Glomerular visceral epithelial cell (primary cell): ENCODE measurements around the gene HAAO.

Source experiments
- DNase-seq: peaks from one replicate; pipeline ENCODE4 v3.0.0-alpha.2; 2016; ENCODE audit errors: extremely low spot score

Gene HAAO

DNA sequence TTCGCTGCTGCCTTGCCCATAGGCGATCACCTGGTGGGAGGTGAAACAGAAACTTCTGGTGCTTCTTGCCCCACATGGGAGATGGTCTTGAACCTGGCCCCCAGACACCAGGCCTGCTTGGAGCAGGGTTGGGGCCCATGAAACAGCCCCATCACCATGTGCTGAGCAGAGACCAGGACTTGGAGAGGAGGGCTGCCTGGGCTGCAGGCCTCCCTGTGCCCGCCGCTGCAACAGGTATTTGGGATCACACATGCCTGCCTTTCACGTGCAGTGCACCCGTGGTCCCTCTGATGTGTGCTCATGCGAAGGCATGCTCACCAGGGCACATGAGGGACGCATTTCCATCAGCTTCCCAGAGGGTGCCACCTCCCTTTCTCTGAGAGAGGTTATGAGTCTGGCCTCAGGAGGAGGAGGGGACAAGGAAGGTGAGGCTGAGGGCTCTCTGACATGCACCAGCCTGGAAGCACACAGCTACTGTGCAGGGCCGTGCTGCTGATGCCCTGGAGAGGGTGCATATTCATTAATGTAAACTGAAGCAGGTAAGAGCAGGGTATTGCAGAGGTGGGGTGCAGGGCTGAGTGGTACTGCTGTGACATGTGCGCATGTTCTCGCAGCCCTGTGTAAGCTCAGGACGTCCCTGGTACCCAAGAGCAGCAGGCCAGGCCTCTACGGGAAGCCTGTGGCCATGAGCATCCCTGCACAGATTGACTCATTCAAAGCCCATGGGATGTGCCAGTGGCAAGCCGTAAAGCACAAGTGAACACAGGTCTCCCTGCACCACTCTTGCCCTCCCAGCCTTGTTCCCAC lies 24.3 kb downstream of the HAAO start:
- no peak for DNase-seq

DNA sequence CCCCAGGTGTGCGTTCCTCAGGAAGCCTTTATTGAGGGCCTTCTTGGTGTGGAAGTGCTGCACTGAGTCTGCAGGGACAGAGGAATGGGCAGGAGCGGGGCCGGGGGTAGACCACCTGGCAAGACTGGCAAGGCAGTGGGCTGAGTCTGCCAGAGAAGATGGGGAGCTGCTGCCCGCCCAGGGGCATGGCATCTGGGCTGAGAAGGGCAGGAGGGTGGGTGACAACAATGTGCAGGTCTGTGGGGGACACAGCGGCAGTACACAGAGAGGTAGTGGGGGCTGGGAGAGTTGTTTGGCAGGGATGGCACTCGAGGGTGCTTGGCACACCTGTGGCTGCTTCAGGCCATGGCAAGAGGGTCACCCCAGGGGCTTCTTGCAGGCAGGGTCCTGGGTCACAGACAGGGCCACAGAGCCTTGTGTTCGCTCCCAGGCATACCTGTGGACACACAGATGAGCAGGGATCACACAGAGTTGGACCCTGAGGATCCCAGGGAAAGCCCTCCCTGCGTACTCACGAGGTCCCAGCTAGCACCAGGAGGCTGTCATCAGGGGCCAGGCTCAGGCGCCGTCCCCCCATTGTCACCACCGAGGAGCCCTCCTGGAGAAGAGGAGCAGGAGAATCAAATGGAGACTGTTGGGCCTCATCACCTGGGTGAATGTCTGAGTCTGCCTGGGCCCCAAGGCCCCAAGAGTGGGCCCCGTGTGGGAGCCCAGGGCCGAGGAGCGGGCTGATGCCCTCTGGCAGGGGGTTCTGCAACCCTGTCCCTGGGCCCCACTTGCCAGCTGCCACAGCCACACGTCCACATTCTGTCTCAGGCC lies 25.1 kb downstream of the HAAO start:
- no peak for DNase-seq

DNA sequence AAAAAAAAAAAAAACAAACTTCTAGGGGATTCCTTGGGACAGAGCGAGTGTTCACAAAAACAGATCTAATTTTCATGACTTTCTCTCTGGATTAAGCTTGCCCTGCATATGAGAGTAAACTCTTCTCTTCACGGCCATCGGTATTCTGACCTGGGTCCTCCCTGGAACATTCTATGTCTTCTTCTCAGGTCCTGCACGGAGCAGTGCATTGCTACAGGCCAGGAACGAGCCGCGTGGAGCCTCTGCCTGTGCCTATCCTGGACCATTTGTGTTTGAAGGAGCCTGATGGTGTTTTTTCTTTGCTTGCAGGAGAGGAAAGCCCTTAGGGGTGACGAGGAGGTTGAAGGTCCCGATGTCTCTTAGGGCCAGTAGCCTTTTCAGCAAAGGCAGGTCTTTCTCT lies 26.7 kb downstream of the HAAO start:
- DNase-seq: no peak

DNA sequence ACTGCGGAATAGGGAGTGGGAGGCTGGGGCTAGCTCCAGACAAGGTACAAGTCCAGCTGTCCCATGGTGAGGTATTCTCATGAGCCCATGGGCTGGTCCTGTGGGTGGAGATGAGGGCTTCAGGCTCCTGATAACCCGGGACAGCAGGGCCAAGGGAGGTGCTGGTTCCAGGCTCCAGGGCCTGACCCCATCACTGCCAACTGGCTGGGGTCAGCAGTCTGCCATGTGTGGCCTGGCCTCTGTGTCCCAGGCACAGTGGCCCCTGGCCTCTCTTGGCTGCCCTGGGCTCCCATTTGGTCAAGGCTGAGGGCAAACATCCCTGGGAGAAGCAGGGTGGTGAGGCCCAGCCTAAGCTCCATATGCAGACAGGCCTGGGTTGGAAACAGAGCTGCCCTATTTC lies 27.5 kb downstream of the HAAO start:
- no peak for DNase-seq

DNA sequence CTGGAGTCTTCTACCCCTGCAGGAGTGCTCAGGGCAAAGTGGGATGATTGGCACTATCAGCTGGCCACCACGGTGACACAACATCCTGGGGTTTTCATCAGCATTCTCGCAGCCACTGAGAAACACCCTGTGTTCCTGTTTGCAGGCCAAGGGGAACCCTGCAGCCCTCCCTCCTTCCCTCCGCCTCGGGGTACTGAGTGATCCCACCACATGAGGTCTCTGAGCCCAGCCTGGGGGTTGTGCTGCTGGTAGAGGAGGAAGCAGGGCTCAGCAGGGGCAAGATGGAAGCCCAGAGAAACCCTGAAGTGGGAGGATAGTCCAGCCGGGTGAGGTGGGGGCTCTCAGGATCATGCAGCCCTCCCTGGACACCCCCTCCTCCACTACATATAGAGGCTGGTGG lies 28.3 kb downstream of the HAAO start, which contains the start of gene OXER1:
OXER1 (minus strand) TSS at position 40 of the 400 bp plus-strand sequence. CDS start 73 bp downstream, outside the sequence.
- DNase-seq: no peak

DNA sequence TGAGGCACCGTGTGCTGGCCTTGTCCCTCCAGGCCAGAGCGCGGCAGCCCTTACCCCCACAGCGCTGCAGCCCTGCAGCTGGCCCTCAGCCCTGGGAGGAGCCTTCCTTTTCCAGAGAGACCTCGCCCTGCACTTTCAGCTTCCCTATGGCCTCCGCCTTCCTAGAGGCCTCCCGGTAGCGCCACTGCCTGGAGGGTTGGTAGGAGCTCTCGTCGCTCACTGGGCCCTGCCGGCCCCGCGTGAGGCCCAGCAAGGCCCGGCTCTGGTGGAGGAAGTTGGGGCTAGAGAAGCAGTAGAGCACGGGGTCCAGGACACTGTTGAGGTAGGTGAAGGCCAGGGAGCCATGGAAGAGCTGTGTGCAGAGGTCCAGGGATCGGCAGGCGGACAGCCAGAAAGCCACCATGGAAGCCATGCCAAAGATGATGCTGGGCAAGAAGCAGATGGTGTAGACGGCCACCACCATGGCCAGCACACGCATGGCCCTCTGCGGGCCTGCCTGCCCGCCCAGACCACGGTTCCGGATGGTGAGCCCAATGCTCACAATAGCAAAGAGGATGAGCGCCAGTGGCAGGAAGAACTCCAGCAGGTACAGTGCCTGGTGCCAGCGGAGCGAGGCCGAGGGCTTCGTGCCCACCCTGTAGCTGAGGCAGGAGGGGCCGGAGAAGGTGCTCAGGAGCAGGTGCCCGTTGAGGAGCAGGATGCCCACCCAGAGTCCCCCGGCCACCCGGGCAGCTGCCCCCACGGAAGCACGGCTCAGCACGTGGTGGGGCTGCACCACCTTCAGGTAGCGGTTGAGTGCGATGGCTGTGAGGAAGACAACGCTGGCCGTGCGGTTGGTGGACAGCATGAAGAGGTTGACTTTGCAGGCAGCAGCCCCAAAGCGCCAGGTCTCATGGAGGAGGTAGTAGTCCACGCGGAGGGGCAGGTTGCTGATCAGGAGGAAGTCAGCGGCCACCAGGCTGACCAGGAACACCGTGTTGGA lies 29.3 kb downstream of the HAAO start:
- DNase-seq: no peak

DNA sequence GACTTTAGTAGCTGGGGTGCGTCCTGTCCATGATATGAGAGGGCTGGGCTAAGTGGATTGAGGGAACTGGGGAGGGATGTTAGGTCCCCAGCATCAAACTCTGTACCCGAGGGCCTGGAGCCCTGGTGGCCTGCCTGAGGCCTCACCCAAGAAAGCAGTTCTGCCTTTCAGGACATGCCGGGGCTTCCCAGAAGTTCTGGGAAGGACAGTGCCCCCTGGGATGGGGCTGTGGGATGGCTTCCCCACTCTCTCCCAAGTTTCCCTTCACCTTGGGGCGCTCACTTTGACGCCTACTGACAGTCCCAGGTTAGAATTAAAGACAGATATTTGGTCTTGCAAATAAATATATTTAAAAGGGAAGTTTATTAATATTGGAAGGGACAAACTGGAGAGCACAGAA lies 30.2 kb downstream of the HAAO start:
- no peak for DNase-seq

DNA sequence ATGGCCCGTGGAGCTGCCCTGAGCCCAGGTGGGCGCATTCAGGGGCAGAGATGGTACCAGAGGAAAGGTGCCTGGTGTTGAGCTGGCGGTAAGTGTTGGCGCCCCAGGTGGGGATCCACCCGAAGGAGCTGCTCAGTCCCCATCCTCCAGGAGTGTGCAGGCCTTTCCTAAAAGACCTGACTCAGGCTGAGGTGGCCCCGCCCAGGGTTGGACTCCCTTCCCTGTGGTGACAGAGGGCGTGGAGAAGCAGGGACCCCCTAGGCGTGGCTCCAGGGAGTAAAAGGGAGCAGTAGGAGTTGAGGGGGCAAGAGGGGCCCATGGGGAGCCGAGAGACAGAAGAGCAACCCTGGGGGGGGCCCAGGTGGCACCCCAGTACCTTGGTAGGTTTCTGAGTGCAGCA lies 30.8 kb downstream of the HAAO start:
- no peak for DNase-seq

DNA sequence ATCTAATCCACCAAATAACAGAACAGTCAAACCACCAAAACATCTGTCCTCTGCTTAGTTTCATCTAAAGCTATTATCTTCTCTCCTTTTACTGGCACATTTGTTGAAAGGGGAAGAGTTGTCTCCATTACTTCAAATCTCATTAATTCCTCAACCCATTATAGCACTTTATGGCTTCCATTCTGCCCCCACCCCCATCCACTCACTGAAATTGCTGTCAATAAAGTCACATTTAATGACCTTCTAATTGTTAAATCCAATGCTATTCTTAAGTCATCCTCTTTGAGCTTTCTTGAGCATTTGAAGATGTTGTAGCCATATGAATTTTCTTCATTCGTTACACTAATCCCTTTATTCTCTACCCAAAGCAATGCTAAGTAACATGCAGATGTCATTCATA lies 33.6 kb downstream of the HAAO start:
- no peak for DNase-seq

DNA sequence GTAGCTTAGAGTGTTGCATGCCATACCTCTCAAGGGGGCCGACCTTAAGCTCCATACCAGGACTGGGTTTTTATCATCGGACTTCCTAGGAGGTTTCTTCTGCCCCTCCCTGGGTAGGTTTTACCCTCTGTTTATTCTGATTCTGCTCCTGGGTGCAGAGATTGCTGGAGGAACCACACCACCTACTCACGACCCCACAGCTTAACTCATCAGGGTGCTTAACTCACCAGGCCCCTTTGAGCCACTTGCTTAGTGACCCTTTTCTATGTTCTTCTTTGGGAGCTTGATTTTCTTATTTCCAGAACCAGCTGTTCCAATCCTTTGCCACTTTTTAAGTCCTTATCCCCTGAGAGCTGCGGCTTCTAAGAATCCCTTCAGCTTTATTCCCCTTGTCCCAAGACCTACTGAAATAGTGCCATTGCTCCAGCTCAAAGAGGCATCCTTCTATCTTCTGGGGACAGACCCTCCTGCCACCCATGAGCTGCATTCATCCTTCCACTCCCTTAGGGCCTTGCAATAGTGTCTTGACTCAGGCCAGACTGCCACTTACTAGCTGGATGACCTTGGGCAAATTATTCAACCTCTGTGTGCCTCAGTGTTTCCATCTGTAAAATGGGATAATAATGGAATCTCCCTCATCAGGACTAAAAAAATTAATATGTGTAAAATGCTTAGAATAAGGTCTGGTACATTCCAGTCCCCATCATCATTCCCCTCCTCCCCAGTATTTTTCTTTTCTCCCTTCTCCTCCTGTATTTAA lies 34.2 kb downstream of the HAAO start:
- no peak for DNase-seq

DNA sequence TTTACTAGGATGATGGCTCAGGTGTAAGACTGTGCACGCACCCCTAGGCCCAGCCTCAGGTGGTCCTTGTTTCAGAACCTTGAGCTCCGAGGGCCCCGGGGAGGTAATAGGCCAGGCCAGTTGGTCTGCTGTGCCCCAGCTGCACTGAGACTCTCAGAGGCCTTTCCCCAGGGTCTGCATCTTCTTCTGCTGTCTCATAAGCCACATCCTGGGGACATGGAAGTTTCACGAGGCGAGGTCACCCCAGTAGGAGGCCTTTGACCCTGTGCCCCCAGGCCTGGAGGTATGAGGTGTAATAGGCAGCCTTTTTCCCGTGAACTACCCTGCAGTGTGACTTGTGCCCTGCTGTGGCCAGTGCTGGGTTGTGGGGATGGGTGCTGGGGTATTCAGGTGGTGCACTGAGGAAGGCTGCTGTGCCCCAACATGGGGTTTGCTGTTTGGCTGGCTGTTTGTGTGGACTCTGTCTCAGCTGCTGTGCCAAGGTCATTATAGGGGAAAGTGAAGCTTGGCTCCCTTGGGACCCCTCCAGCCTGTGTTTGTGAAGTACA lies 35.3 kb downstream of the HAAO start:
- DNase-seq: no peak

DNA sequence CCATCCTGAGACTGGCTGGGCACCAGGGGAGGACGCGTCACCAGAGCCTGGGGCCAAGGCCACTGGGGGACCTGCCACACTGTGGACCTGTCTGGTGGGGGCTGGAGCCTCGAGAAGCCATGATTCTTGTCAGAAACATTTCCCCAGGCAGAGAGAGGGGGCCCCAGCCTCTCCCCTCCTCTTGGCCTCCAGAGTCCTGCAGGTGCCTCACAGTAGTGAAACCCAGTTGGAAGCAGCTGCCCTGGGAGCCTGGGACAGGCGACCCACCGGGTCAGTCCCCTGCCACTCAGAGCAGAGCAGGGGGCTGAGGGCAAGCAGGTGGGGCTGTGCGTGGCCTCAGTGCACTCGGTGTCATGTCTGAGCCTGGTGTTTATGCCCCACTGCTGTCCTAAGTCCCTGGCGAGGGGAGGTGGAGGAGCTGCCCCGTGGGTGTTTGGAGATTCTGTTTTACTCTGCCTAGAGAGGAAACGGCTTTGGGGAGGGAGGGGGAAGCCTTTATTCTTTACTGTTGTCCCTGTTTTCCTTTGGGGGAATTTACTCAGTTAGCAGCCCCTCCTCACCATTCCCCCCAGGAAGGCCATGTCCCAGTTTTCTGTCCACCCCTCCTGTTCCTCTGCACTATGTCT lies 36.1 kb downstream of the HAAO start:
- DNase-seq: no peak

DNA sequence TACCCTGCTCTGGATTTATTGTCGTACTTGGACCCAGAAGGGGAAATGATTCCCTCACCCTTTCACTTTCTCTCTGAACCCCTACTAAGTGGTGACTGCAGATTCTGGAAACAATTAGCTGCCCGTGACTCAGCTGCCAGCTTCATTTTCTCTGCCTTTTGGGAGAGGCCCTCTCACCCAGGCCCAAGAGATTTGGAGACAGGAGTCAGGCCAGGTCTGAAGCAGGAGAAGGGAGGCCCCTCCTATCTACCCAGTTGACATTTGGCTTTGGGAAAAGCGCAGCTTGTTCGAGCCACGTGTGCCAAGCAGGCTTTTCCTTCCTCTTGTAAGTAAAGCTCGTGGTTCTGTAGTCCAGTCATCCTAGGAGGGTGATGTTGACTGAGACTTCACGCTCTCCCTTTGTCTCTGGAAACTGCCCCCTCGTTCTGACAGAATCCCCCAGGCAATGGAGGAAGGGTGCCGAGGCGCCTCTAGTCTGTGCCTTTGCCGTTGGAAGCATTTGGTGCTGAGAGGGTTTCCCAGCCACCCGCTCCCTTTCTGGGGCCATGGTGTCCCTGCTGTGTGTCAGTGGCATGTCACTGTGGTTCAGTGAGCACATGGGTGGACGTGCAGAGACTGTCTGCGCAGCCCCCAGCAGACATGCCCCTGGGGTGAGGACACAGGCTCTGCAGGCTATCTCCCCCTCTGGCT lies 37.0 kb downstream of the HAAO start:
- no peak for DNase-seq

DNA sequence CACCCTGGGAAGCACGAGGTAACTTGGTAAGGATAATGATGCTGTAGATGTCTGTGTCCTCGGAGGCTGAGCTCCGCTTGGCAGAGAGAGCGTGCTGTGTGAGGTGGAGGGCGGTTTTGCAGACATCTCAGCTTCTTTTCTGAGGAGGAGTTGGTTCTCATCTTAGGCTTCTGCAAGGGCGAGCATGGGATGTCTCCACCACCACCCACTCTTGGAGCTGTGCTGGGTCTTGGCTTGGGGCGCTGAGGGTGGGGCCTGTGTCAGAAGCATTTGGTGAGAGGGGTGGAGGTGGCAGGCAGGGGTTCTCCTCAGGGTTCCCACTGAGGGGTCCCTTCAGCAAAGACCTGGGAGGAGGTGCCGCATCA lies 37.6 kb downstream of the HAAO start:
- DNase-seq: no peak

DNA sequence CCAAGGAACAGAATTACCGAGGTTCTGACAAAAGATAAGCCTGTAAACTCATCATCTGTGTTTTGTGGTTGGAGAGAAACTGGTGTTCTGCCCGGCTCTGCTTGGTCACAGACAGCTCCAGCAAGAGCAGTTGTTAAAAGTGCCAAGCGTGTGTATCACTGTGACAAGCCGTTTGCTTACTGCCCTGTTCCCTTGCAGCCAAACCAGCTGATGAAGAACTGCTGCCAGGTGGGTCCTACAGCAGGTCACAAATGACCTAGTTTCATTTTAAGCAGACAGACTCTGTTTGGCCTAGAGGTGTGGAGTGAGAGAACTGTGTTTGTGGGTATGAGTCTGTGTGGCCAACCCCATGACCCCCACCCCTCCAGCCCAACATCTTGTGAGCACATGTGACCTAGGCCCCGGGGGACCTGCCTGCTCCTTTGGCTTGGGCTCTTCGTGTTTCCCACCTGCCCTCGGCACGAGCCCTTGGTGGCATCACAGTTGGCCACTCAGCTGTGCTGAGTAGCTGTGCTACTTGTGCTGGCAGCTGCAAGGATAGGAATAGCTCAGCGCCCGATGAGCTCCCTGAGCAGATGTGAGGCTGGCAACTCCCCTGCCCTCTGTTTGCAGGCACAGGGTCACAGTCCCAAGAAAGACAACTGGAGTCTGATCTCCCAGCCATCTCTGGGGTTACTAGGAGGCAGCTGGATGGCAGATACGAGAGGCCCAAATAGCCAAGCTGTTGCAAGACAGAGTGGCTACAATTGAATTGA lies 38.2 kb downstream of the HAAO start:
- no peak for DNase-seq

DNA sequence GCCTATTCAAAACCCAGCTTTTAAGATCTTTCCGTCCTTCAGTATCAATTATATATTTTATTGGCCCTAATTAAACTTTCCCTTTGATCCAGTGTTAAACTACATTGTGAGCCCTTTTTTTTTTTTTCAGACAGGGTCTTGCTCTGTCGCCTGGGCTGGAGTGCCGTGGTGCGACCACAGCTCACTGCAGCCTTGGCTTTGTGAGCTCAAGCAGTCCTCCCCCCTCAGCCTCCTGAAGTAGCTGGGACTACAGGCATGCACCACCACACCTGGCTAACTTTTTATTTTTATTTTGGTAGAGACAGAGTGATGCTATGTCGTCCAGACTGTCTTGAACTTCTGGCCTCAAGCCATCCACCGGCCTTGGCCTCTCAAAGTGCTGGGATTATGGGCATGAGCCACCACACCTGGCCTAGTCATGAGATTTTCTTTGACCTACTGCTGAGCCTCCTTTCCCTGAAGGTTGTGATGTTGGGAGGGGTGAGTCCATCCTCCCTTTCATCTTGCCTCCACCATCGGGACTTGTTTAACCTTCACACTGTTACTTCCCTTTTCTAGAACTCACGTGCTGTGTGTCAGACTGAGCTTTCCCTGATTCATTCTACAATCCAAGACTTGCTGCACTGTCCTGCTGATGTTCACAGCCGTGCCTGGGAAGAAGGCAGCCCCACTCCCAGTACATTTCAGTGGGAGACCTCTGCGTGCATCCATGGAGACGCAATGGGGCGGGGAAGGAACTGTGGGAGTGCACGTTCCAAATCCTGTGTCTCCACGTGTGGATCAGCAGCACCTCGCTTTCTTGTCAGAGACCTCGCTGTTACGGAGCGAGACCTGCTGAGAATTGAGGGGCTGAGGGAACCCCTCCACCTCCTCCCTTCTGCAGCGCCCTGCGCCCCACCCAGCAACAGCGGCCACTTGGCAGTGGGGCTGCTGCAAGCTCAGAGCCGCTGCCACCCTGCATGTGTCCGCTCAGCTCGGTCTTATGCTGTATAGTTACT lies 39.3 kb downstream of the HAAO start:
- no peak for DNase-seq

DNA sequence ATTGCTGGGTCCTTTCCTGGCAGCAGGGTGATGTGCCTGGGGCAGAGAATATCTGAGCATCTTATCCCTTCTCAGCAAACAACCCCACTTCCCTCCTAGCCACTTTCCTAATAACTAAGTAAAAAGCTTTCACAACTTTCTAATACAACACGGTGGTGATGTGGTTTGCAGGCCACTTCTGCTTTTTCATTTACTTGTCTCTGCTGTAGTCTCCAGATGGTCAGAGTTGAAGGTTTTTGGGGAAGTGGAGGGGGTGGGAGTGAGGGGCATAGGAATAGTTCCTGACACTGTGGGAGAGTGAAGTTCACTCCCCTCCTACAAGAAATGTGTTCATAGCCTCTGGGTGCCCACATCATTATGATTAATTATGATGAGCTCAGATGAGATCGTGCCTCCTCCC lies 40.1 kb downstream of the HAAO start:
- no peak for DNase-seq

DNA sequence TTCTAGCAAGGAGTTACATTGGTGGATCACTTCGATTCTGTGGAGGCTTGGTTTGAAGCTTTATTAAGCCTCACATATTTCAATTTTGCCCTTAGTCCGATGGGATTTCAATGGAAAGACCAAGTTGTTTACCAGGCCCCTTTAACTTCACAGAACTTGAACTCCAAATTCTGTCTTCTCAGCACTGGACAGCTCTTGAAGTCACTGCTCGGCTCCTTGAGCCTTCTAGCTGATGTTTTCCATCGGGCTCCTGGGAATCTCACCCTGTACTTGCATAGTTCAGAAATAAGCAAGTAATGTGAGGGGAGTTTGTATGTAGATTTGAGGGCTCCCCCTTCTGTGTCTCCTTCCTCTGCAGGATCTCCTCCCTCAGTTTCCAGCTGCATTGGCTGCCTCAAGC lies 43.5 kb downstream of the HAAO start:
- DNase-seq: no peak
